HCT116 (cell line): ENCODE results near the gene USP46.

Experiments
- CBX3 ChIP-seq: IDR thresholded peaks from 2 replicates; pipeline ENCODE4 v1.6.1; 2012; ENCODE audit warnings: low read depth
- CEBPB ChIP-seq: IDR thresholded peaks from 2 replicates; pipeline ENCODE4 v1.6.1; 2012; ENCODE audit warnings: low read depth
- EGR1 ChIP-seq: IDR thresholded peaks from 2 replicates; pipeline ENCODE4 v1.6.1; 2012; ENCODE audit warnings: low read depth
- EZH2phosphoT487 ChIP-seq: fragments of 200-600 bp; IDR thresholded peaks from 2 replicates; pipeline ENCODE4 v1.6.1; 2018; ENCODE audit warnings: antibody characterized with exemption, borderline replicate concordance
- FOSL1 ChIP-seq: IDR thresholded peaks from 2 replicates; pipeline ENCODE4 v1.6.1; 2012; ENCODE audit warnings: low read depth
- MAX ChIP-seq: IDR thresholded peaks from 2 replicates; pipeline ENCODE4 v1.6.1; 2012
- POLR2A ChIP-seq: IDR thresholded peaks from 2 replicates; pipeline ENCODE4 v1.7.0; 2011; ENCODE audit warnings: borderline replicate concordance; ENCODE audit not compliant: insufficient read depth, insufficient read length; ENCODE audit errors: extremely low read depth
- POLR2AphosphoS5 ChIP-seq: IDR thresholded peaks from 2 replicates; pipeline ENCODE4 v1.6.1; 2011; ENCODE audit warnings: mild to moderate bottlenecking, low read depth, low read length, moderate library complexity
- SRF ChIP-seq: IDR thresholded peaks from 2 replicates; pipeline ENCODE4 v1.6.1; 2012; ENCODE audit warnings: low read depth
- TCF7L2 ChIP-seq: IDR thresholded peaks from 2 replicates; pipeline ENCODE4 v1.7.0; 2011; ENCODE audit warnings: borderline replicate concordance, inconsistent platforms; ENCODE audit not compliant: insufficient read depth, insufficient read length; ENCODE audit errors: extremely low read depth
- YY1 ChIP-seq: IDR thresholded peaks from 2 replicates; pipeline ENCODE4 v1.6.1; 2011; ENCODE audit warnings: low read length, low read depth, moderate library complexity, mild to moderate bottlenecking; ENCODE audit not compliant: insufficient replicate concordance; ENCODE audit errors: extremely low read depth
- TF ChIP-seq, protein P1 (sequence below), 3 experiments: fragments of 200-600 bp in 1 of 3; sonication (generic) in 1 of 3; IDR thresholded peaks in 2 of 3; conservative IDR thresholded peaks in 1 of 3; 2 replicates each; pipeline ENCODE4 v1.5.1; 2012 to 2017; ENCODE audit warnings: low read depth in 2 of 3, low read length in 2 of 3, antibody characterized with exemption in 1 of 3, borderline replicate concordance in 1 of 3, control low read depth in 1 of 3, mild to moderate bottlenecking in 1 of 3, mixed read lengths in 1 of 3, mixed run types in 1 of 3, moderate library complexity in 1 of 3; ENCODE audit not compliant: insufficient read depth in 1 of 3

DNA sequence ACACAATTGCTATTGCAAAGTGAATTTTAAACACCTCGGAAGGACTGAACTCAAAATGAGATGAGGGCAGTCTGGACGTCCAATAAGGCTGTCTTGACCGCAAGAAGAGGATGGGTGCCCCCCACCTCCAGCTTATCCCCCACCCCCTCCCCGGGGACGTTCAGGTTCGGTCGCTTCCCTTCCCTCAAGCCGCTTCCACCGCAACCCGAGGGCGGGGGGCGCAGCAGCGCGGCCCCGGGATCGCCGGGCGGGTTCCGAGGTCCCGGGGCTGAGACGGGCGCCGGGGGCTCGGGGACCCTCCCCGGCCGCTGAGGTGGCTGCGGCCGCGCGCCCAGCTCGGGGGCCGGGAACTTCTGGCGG, 480 bp downstream of the USP46 start:
- TF ChIP-seq, protein P1, sequence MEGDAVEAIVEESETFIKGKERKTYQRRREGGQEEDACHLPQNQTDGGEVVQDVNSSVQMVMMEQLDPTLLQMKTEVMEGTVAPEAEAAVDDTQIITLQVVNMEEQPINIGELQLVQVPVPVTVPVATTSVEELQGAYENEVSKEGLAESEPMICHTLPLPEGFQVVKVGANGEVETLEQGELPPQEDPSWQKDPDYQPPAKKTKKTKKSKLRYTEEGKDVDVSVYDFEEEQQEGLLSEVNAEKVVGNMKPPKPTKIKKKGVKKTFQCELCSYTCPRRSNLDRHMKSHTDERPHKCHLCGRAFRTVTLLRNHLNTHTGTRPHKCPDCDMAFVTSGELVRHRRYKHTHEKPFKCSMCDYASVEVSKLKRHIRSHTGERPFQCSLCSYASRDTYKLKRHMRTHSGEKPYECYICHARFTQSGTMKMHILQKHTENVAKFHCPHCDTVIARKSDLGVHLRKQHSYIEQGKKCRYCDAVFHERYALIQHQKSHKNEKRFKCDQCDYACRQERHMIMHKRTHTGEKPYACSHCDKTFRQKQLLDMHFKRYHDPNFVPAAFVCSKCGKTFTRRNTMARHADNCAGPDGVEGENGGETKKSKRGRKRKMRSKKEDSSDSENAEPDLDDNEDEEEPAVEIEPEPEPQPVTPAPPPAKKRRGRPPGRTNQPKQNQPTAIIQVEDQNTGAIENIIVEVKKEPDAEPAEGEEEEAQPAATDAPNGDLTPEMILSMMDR (IDR thresholded peaks at IDR 0.05 in 2 of 3, conservative IDR thresholded peaks at IDR 0.05 in 1 of 3; ENCODE audit: borderline replicate concordance in 1 of 3, insufficient read depth in 1 of 3, low read depth in 2 of 3, low read length in 2 of 3) = no peak
- TF ChIP-seq CBX3 (no peak), EZH2phosphoT487 (no peak), POLR2A (no peak), SRF (no peak), POLR2AphosphoS5 (no peak), FOSL1 (no peak), EGR1 (no peak), YY1 (no peak), CEBPB (no peak), MAX (no peak), TCF7L2 (no peak)
